KMS-11 (cell line): Measurements from ENCODE around the gene WIPI1.

ENCODE experiments used
- H2AFZ ChIP-seq: fragments of 200-600 bp; sonication (generic); 2 replicates; pipeline ENCODE4 v1.6.1; 2016; ENCODE audit warnings: antibody characterized with exemption, mixed run types, low read depth
- H3K27ac ChIP-seq: fragments of 200-600 bp; sonication (generic); 2 replicates; pipeline ENCODE4 v1.6.1; 2016; ENCODE audit warnings: mild to moderate bottlenecking, mixed run types
- H3K27me3 ChIP-seq: fragments of 200-600 bp; sonication (generic); 2 replicates; pipeline ENCODE4 v1.6.1; 2017; ENCODE audit warnings: mild to moderate bottlenecking, low read depth, mixed run types, moderate library complexity; ENCODE audit not compliant: insufficient read depth
- H3K36me3 ChIP-seq: fragments of 200-600 bp; sonication (generic); 2 replicates; pipeline ENCODE4 v1.6.1; 2017; ENCODE audit warnings: mild to moderate bottlenecking, mixed run types; ENCODE audit not compliant: insufficient read depth
- H3K4me1 ChIP-seq: fragments of 200-600 bp; sonication (generic); 2 replicates; pipeline ENCODE4 v1.6.1; 2016; ENCODE audit warnings: mild to moderate bottlenecking, low read depth, mixed run types; ENCODE audit not compliant: poor library complexity, severe bottlenecking
- H3K4me2 ChIP-seq: fragments of 200-600 bp; sonication (generic); 2 replicates; pipeline ENCODE4 v1.7.0; 2016; ENCODE audit warnings: mild to moderate bottlenecking, mixed run types
- H3K4me3 ChIP-seq: fragments of 200-600 bp; sonication (generic); IDR thresholded peaks from 2 replicates; pipeline ENCODE4 v1.6.1; 2017; ENCODE audit warnings: low read depth, low read length, mixed read lengths; ENCODE audit not compliant: insufficient read depth
- H3K79me2 ChIP-seq: fragments of 200-600 bp; sonication (generic); 2 replicates; pipeline ENCODE4 v1.6.1; 2016; ENCODE audit warnings: low read depth, mixed run types; ENCODE audit not compliant: insufficient read depth
- H3K9ac ChIP-seq: fragments of 200-600 bp; sonication (generic); 2 replicates; pipeline ENCODE4 v1.6.1; 2016; ENCODE audit warnings: mild to moderate bottlenecking, mixed run types
- H4K20me1 ChIP-seq: fragments of 200-600 bp; sonication (generic); 2 replicates; pipeline ENCODE4 v1.6.1; 2016; ENCODE audit warnings: mild to moderate bottlenecking, mixed run types; ENCODE audit not compliant: insufficient read depth
- TF ChIP-seq, protein P1 (sequence below): fragments of 200-600 bp; sonication (generic); conservative IDR thresholded peaks from 2 replicates; pipeline ENCODE4 v1.6.1; 2017; ENCODE audit warnings: low read depth, mild to moderate bottlenecking, antibody characterized with exemption, low read length, moderate library complexity, mixed read lengths

WIPI1 gene

DNA sequence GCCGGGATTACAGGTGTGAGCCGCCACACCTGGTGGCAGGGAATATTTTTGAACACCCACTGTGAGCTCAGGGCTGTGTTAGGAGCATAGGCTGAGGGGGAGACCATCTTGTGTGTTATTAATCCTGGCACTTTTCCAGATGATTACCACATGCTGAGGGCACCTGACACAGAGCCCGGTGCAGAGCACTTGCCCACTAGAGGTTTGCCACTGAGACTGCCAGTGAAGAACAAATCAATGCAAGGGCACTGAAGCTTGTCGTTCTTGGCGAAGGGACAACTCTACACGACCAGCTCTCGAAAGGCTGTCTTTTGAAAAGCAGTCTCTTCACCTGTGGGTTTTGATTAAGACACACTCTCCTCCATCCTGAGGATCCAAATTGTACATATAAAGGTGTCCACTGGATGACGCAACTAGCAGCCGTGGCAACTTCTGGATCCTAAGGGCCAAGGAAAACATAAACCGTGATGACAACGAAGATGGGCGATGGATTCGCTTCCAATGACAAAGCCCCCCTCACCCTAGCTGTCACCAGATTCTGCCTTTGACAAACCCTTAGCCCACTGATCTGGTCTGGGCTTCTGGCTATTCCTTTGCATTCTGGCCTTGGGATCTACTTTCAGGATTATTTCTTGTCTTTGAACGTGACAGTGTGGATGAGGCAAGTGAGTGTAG, 28.7 kb downstream of the WIPI1 start:
- no peaks in the 10 kb centered on the region for H3K36me3 ChIP-seq
- TF ChIP-seq, protein P1, sequence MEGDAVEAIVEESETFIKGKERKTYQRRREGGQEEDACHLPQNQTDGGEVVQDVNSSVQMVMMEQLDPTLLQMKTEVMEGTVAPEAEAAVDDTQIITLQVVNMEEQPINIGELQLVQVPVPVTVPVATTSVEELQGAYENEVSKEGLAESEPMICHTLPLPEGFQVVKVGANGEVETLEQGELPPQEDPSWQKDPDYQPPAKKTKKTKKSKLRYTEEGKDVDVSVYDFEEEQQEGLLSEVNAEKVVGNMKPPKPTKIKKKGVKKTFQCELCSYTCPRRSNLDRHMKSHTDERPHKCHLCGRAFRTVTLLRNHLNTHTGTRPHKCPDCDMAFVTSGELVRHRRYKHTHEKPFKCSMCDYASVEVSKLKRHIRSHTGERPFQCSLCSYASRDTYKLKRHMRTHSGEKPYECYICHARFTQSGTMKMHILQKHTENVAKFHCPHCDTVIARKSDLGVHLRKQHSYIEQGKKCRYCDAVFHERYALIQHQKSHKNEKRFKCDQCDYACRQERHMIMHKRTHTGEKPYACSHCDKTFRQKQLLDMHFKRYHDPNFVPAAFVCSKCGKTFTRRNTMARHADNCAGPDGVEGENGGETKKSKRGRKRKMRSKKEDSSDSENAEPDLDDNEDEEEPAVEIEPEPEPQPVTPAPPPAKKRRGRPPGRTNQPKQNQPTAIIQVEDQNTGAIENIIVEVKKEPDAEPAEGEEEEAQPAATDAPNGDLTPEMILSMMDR, result no peak

DNA sequence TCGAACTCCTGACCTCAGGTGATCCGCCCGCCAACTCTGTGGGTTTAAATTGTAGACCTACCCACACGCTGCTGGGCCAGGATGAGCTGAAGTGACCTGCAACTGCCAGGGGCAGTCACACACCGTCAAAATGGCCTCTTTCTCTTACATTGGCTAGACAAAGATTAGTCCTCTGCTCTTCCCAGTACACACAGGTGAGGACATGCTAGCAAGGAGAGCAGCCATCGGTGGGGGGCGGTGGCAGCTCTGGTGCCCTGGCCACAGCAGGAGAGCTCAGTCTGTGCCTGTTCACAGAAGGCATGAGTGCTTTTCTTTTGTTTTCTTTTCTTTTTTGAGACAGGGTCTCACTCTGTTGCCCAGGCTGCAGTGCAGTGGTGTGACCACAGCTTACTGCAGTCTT, 29.7 kb downstream of the WIPI1 start:
- H3K27me3 ChIP-seq, result no peaks in the 10 kb centered on the region
- H3K9ac ChIP-seq, result no peak overlapping the region
- H3K4me2 ChIP-seq, result no peak overlapping the region
- H3K79me2 ChIP-seq, result no peaks in the 10 kb centered on the region
- H3K36me3 ChIP-seq, result no peaks in the 10 kb centered on the region
- H3K4me3 ChIP-seq, result no peak overlapping the region
- no peak overlapping the region for H2AFZ ChIP-seq
- TF ChIP-seq, protein P1, result no peak
- no peaks in the 10 kb centered on the region for H4K20me1 ChIP-seq
- H3K27ac ChIP-seq, result no peak overlapping the region
- H3K4me1 ChIP-seq, result no peaks in the 10 kb centered on the region

More for the DNA sequence above, 28.7 kb downstream of the WIPI1 start:
- no peaks in the 10 kb centered on the region for H3K27me3 ChIP-seq
- no peaks in the 10 kb centered on the region for H3K79me2 ChIP-seq
- H3K4me3 ChIP-seq, result no peak overlapping the region
- no peak overlapping the region for H3K9ac ChIP-seq
- H2AFZ ChIP-seq, result no peak overlapping the region
- H3K4me2 ChIP-seq, result no peak overlapping the region
- no peaks in the 10 kb centered on the region for H4K20me1 ChIP-seq
- H3K27ac ChIP-seq, result no peak overlapping the region
- no peaks in the 10 kb centered on the region for H3K4me1 ChIP-seq

DNA sequence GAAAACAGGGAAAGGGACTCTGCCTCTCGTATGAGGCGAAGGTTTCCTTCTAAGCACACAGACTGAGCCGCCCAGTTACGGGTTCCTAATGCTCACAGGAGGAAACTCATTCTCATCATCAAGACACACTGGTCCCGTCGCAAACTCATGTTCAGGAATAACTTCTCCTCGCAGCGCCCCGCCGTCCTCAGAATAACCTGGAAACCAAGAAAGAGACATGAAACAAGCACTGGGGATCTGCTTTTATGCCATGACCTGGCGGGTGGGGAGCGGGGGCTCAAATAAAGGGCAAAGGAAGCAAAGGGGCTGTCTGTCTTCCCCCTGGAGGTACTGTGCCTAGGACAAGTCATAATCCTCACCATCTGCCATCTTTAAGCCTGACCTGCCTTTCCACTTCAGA, 31.3 kb downstream of the WIPI1 start:
- no peaks in the 10 kb centered on the region for H3K79me2 ChIP-seq
- H3K4me2 ChIP-seq, result no peak overlapping the region
- no peaks in the 10 kb centered on the region for H3K4me1 ChIP-seq
- H3K27ac ChIP-seq, result no peak overlapping the region
- no peak overlapping the region for H2AFZ ChIP-seq
- H3K9ac ChIP-seq, result no peak overlapping the region
- H3K36me3 ChIP-seq, result no peaks in the 10 kb centered on the region
- H3K4me3 ChIP-seq, result no peak overlapping the region
- TF ChIP-seq, protein P1, result no peak
- H4K20me1 ChIP-seq, result no peaks in the 10 kb centered on the region
- no peaks in the 10 kb centered on the region for H3K27me3 ChIP-seq

DNA sequence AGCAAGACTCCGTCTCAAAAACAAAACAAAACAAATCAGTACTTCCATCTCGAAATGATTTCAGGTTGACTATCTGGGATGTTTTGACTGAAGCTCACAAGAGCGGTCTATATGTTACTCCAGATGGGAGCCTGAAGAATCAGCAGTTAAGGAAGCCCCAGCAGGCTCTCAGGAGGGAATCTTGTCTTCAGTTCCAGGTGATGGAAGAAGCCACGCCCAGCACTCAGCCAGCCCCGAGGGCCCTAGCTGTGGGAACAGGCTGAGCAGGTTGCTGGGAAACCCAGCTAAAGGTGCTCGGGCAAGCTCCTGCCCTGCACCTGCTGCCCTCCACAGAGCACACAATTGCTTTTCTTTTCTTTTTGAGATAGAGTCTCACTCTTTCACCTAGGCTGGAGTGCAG, 32.4 kb downstream of the WIPI1 start:
- H3K79me2 ChIP-seq, result no peaks in the 10 kb centered on the region
- no peaks in the 10 kb centered on the region for H4K20me1 ChIP-seq
- no peak overlapping the region for H3K4me2 ChIP-seq
- H3K27me3 ChIP-seq, result no peaks in the 10 kb centered on the region
- H3K4me1 ChIP-seq, result no peaks in the 10 kb centered on the region
- H3K27ac ChIP-seq, result no peak overlapping the region
- no peaks in the 10 kb centered on the region for H3K36me3 ChIP-seq
- TF ChIP-seq, protein P1, result no peak
- H3K4me3 ChIP-seq, result no peak overlapping the region
- H2AFZ ChIP-seq, result no peak overlapping the region
- H3K9ac ChIP-seq, result no peak overlapping the region
